ENCODE data around the gene CFAP210. TPM values are rescaled to one million over a fixed set of nuclear protein-coding genes. Genes with fewer than 3 reads are reported as not detected.

CFAP210 gene
- total RNA-seq, 5 donors from 2014 or later (not counting 1 experiment from before 2014, with no cell fraction given) = 0.35 to 0.96 TPM; not detected in 3

GRCh38 chr2:169713331-169713730, 19.1 kb upstream of the CFAP210 start:
- ChIA-PET CTCF (interaction anchor here in 1 of 2 donors (0.6 kb wide), 1 partner anchor 11 kb away, joined by 5 read pairs; no protein-coding TSS in a partner anchor), POLR2A (no interaction called here)
- Histone ChIP-seq H3K4me1 (ENCODE audit: control insufficient read depth in 1 of 2, extremely low read depth in 1 of 2, insufficient read depth in 2 of 2, low read length in 2 of 2) (no peaks in the 10 kb centered on the region), H3K27me3 (replicated peaks in 1 of 2; ENCODE audit: control insufficient read depth in 2 of 2, extremely low read depth in 1 of 2, insufficient read depth in 2 of 2, low read length in 1 of 2) (no peaks in the 10 kb centered on the region), H3K9me3 (no peaks in the 10 kb centered on the region), H3K36me3 (ENCODE audit: control insufficient read depth in 2 of 2, extremely low read depth in 1 of 2, insufficient read depth in 1 of 2, low read length in 1 of 2) (peaks cover 0 to 2% of the 10 kb centered on the region in 2 donors), H3K4me3 (ENCODE audit: control insufficient read depth in 1 of 2, extremely low read depth in 1 of 2, low read length in 1 of 2) (no peak overlapping the region), H3K27ac (ENCODE audit: low read length) (no peak overlapping the region)
- Mint-ChIP-seq H3K27me3 (no peaks in the 10 kb centered on the region), H3K9me3 (peaks cover 3 to 6% (median 6%) of the 10 kb centered on the region in 3 donors), H3K4me3 (no peak overlapping the region), H3K27ac (no peak overlapping the region), H3K4me1 (peaks cover 0 to 6% (median 0%) of the 10 kb centered on the region in 3 donors), H3K36me3 (peaks cover 13% of the 10 kb centered on the region)
- no peak for DNase-seq
- WGBS (ENCODE audit: insufficient coverage) = 90% methylated on average over 2 of the region's 3 CpGs
- no peak for ATAC-seq (replicated peaks in 1 of 4)

DNA sequence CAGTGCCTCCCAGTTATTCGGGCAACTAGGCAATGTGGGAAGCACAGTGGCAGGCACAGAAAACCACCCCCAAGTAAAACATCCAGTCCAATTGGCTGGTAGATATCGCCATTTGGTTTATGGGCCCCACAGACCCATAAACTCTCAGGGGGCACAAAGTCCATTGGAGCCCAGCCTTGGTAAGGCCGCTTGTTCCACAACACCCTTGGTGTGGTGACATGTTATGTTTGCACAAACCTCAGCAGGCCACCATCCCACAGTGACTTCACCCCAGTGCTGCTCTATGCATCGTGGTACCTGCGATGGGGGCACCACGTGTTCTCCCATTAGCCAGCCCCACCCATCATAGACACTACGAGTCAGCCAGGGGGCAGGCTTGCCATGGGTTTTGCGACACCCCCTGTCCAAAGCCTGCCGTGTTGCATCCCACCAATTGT, 18.6 kb upstream of the CFAP210 start:
- Mint-ChIP-seq H3K27me3 (no peaks in the 10 kb centered on the region), H3K36me3 (peaks cover 13% of the 10 kb centered on the region), H3K27ac (no peak overlapping the region), H3K4me1 (peaks cover 0 to 6% (median 0%) of the 10 kb centered on the region in 3 donors), H3K4me3 (no peak overlapping the region), H3K9me3 (peaks cover 3 to 6% (median 6%) of the 10 kb centered on the region in 3 donors)
- no peaks in the 10 kb centered on the region for H3K4me1 ChIP-seq (ENCODE audit: control insufficient read depth in 1 of 2, extremely low read depth in 1 of 2, insufficient read depth in 2 of 2, low read length in 2 of 2)
- H3K27ac ChIP-seq (ENCODE audit: low read length) = no peak overlapping the region
- ChIA-PET CTCF (interaction anchor here in 1 of 2 donors (0.6 kb wide), 1 partner anchor 12 kb away, joined by 5 read pairs; no protein-coding TSS in a partner anchor), POLR2A (no interaction called here)
- no peaks in the 10 kb centered on the region for H3K27me3 ChIP-seq (replicated peaks in 1 of 2; ENCODE audit: control insufficient read depth in 2 of 2, extremely low read depth in 1 of 2, insufficient read depth in 2 of 2, low read length in 1 of 2)
- WGBS (ENCODE audit: insufficient coverage) = 100% methylated on average over 6 of the region's 9 CpGs
- H3K36me3 ChIP-seq (ENCODE audit: control insufficient read depth in 2 of 2, extremely low read depth in 1 of 2, insufficient read depth in 1 of 2, low read length in 1 of 2) = peaks cover 0 to 2% of the 10 kb centered on the region in 2 donors
- H3K9me3 ChIP-seq = no peaks in the 10 kb centered on the region
- DNase-seq (no peak), ATAC-seq (replicated peaks in 1 of 4) (no peak)
- H3K4me3 ChIP-seq (ENCODE audit: control insufficient read depth in 1 of 2, extremely low read depth in 1 of 2, low read length in 1 of 2) = no peak overlapping the region

- ATAC-seq (replicated peaks in 1 of 4) (no peak), DNase-seq (no peak)
- ChIA-PET CTCF (no interaction called here), POLR2A (no interaction called here)
- H3K36me3 ChIP-seq (ENCODE audit: control insufficient read depth in 2 of 2, extremely low read depth in 1 of 2, insufficient read depth in 1 of 2, low read length in 1 of 2) = peaks cover 0 to 2% of the 10 kb centered on the region in 2 donors
- Mint-ChIP-seq H3K4me1 (peaks cover 0 to 6% (median 0%) of the 10 kb centered on the region in 3 donors), H3K36me3 (peaks cover 13% of the 10 kb centered on the region), H3K27me3 (no peaks in the 10 kb centered on the region), H3K9me3 (peaks cover 3 to 6% (median 6%) of the 10 kb centered on the region in 3 donors), H3K27ac (no peak overlapping the region), H3K4me3 (no peak overlapping the region)
- H3K4me1 ChIP-seq (ENCODE audit: control insufficient read depth in 1 of 2, extremely low read depth in 1 of 2, insufficient read depth in 2 of 2, low read length in 2 of 2) = no peaks in the 10 kb centered on the region
- H3K4me3 ChIP-seq (ENCODE audit: control insufficient read depth in 1 of 2, extremely low read depth in 1 of 2, low read length in 1 of 2) = no peak overlapping the region
- WGBS (ENCODE audit: insufficient coverage) = no CpG with 5 or more reads among the region's 7 CpGs
- no peak overlapping the region for H3K27ac ChIP-seq (ENCODE audit: low read length)
- no peaks in the 10 kb centered on the region for H3K27me3 ChIP-seq (replicated peaks in 1 of 2; ENCODE audit: control insufficient read depth in 2 of 2, extremely low read depth in 1 of 2, insufficient read depth in 2 of 2, low read length in 1 of 2)
- no peaks in the 10 kb centered on the region for H3K9me3 ChIP-seq
Measured at GRCh38 chr2:169711751-169712509, 17.7 kb upstream of the CFAP210 start.

DNA sequence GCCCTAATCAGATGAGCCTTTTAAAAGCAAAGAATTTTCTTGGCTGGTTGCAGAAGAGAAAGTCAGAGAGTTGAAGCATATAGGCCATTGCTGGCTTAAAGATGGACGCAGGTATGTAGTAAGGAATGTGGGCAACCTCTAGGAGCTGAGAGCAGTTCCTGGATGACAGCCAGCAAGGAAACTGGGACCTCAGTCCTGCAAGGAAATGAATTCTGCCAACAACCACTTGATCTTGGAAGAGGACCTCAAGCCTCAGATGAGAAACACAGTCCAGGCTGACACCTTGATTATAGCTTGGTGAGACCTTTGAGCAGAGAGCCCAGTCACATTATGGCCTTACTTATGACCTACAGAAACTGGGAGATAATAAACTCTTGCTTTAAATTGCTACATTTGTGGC, 15.8 kb upstream of the CFAP210 start:
- DNase-seq (no peak), ATAC-seq (replicated peaks in 1 of 4) (no peak)
- no peaks in the 10 kb centered on the region for H3K4me1 ChIP-seq (ENCODE audit: control insufficient read depth in 1 of 2, extremely low read depth in 1 of 2, insufficient read depth in 2 of 2, low read length in 2 of 2)
- Mint-ChIP-seq H3K4me1 (no peaks in the 10 kb centered on the region), H3K36me3 (peaks cover 13% of the 10 kb centered on the region), H3K27ac (no peak overlapping the region), H3K27me3 (no peaks in the 10 kb centered on the region), H3K9me3 (peaks cover 3 to 6% (median 6%) of the 10 kb centered on the region in 3 donors), H3K4me3 (no peak overlapping the region)
- H3K36me3 ChIP-seq (ENCODE audit: control insufficient read depth in 2 of 2, extremely low read depth in 1 of 2, insufficient read depth in 1 of 2, low read length in 1 of 2) = peaks cover 0 to 2% of the 10 kb centered on the region in 2 donors
- H3K4me3 ChIP-seq (ENCODE audit: control insufficient read depth in 1 of 2, extremely low read depth in 1 of 2, low read length in 1 of 2) = no peak overlapping the region
- H3K27ac ChIP-seq (ENCODE audit: low read length) = no peak overlapping the region
- ChIA-PET POLR2A (no interaction called here), CTCF (interaction anchor here in 1 of 2 donors (0.6 kb wide), 1 partner anchor 15 kb away, joined by 8 read pairs; no protein-coding TSS in a partner anchor)
- H3K9me3 ChIP-seq = no peaks in the 10 kb centered on the region
- 100% methylated on average over 1 of the region's 1 CpG for WGBS (ENCODE audit: insufficient coverage)
- H3K27me3 ChIP-seq (replicated peaks in 1 of 2; ENCODE audit: control insufficient read depth in 2 of 2, extremely low read depth in 1 of 2, insufficient read depth in 2 of 2, low read length in 1 of 2) = no peaks in the 10 kb centered on the region

- no peak overlapping the region for H3K27ac ChIP-seq (ENCODE audit: low read length)
- CTCF ChIA-PET = interaction anchor here in 1 of 2 donors (0.6 kb wide), 1 partner anchor 15 kb away, joined by 8 read pairs; no protein-coding TSS in a partner anchor
- H3K36me3 ChIP-seq (ENCODE audit: control insufficient read depth in 2 of 2, extremely low read depth in 1 of 2, insufficient read depth in 1 of 2, low read length in 1 of 2) = peaks cover 0 to 2% of the 10 kb centered on the region in 2 donors
- no peaks in the 10 kb centered on the region for H3K27me3 Mint-ChIP-seq
- ATAC-seq (replicated peaks in 1 of 4) (no peak), DNase-seq (no peak)
- H3K27me3 ChIP-seq (replicated peaks in 1 of 2; ENCODE audit: control insufficient read depth in 2 of 2, extremely low read depth in 1 of 2, insufficient read depth in 2 of 2, low read length in 1 of 2) = no peaks in the 10 kb centered on the region
- no peaks in the 10 kb centered on the region for H3K4me1 Mint-ChIP-seq
- peaks cover 13% of the 10 kb centered on the region for H3K36me3 Mint-ChIP-seq
- H3K4me3 ChIP-seq (ENCODE audit: control insufficient read depth in 1 of 2, extremely low read depth in 1 of 2, low read length in 1 of 2) = no peak overlapping the region
- peaks cover 3 to 6% (median 6%) of the 10 kb centered on the region in 3 donors for H3K9me3 Mint-ChIP-seq
- H3K4me3 Mint-ChIP-seq = no peak overlapping the region
- no CpG with 5 or more reads among the region's 1 CpG for WGBS (ENCODE audit: insufficient coverage)
- no peak overlapping the region for H3K27ac Mint-ChIP-seq
- H3K9me3 ChIP-seq = no peaks in the 10 kb centered on the region
- no peaks in the 10 kb centered on the region for H3K4me1 ChIP-seq (ENCODE audit: control insufficient read depth in 1 of 2, extremely low read depth in 1 of 2, insufficient read depth in 2 of 2, low read length in 2 of 2)
- POLR2A ChIA-PET = no interaction called here
Measured at GRCh38 chr2:169709331-169709730, 15.1 kb upstream of the CFAP210 start.

DNA sequence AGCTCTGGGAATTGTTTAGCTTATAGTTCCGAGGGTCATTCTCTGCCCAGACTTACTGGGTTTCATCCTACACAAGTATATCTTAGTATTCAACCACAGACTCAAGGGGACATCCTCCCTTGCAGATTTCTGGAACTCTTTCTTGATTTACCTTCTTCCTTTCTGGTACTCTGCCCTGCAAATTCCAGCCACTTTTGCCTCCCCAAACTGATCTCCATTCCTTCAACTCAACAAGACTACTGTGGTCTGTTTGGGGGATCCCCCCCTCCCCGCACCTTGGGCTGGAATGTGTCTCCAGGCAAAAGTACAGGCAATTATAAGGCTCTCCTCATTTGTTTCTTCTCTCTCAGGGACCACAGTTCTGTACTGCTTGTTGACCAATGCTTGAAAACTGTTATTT, 13.4 kb upstream of the CFAP210 start:
- H3K27me3 ChIP-seq (replicated peaks in 1 of 2; ENCODE audit: control insufficient read depth in 2 of 2, extremely low read depth in 1 of 2, insufficient read depth in 2 of 2, low read length in 1 of 2) = no peaks in the 10 kb centered on the region
- ATAC-seq (replicated peaks in 1 of 4) (no peak), DNase-seq (no peak)
- H3K9me3 Mint-ChIP-seq = peaks cover 3 to 6% (median 6%) of the 10 kb centered on the region in 3 donors
- H3K4me1 ChIP-seq (ENCODE audit: control insufficient read depth in 1 of 2, extremely low read depth in 1 of 2, insufficient read depth in 2 of 2, low read length in 2 of 2) = no peaks in the 10 kb centered on the region
- H3K27me3 Mint-ChIP-seq = no peaks in the 10 kb centered on the region
- H3K4me3 Mint-ChIP-seq = no peak overlapping the region
- H3K4me3 ChIP-seq (ENCODE audit: control insufficient read depth in 1 of 2, extremely low read depth in 1 of 2, low read length in 1 of 2) = no peak overlapping the region
- WGBS (ENCODE audit: insufficient coverage) = 100% methylated on average over 1 of the region's 2 CpGs
- H3K27ac Mint-ChIP-seq = no peak overlapping the region
- ChIA-PET POLR2A (no interaction called here), CTCF (interaction anchor here in 1 of 2 donors (1.3 kb wide), 1 partner anchor 9 kb away, joined by 3 read pairs; no protein-coding TSS in a partner anchor)
- H3K27ac ChIP-seq (ENCODE audit: low read length) = no peak overlapping the region
- H3K36me3 Mint-ChIP-seq = peaks cover 17% of the 10 kb centered on the region
- peaks cover 0 to 2% of the 10 kb centered on the region in 2 donors for H3K36me3 ChIP-seq (ENCODE audit: control insufficient read depth in 2 of 2, extremely low read depth in 1 of 2, insufficient read depth in 1 of 2, low read length in 1 of 2)
- H3K4me1 Mint-ChIP-seq = no peaks in the 10 kb centered on the region
- no peaks in the 10 kb centered on the region for H3K9me3 ChIP-seq
